Left lung (tissue), 10 donors: Measurements from ENCODE around the gene DBF4. TPM values are rescaled to one million over a fixed set of nuclear protein-coding genes. Genes with fewer than 3 reads are reported as not detected.
"Not testable (repeated sequence)": the region's sequence is repeated elsewhere in the genome, so short reads cannot be mapped to it uniquely, and the experiment has no call there.

Experiments used
- ATAC-seq: fragments of 200-7000 bp; cut with Tn5 transposase; one replicate; pipeline ENCODE4 v1.9.1; 2020; ENCODE audit warnings: moderate library complexity
- DNase-seq, 4 donors: peaks; one replicate each; pipeline ENCODE4 v3.0.0-alpha.2; 2013 to 2020
- H3K27ac ChIP-seq, 2 donors: fragments of 200-600 bp; sonication (generic) in 1 of 2; one replicate each; pipeline versions ENCODE4 v1.5.0 to v1.8.0; 2020 to 2021
- H3K27me3 ChIP-seq, 2 donors: fragments of 200-600 bp; sonication (generic) in 1 of 2; one replicate each; pipeline versions ENCODE4 v1.5.0 to v1.8.0; 2020 to 2021
- H3K36me3 ChIP-seq, 2 donors: fragments of 200-600 bp; sonication (generic) in 1 of 2; one replicate each; pipeline versions ENCODE4 v1.5.0 to v1.8.0; 2020 to 2021
- H3K4me1 ChIP-seq, 2 donors: fragments of 200-600 bp; one replicate each; pipeline ENCODE4 v1.8.0; 2021
- H3K4me3 ChIP-seq, 2 donors: fragments of 200-600 bp; sonication (generic) in 1 of 2; one replicate each; pipeline versions ENCODE4 v1.5.0 to v1.8.0; 2020 to 2021; ENCODE audit warnings: mild to moderate bottlenecking in 1 of 2
- H3K9me3 ChIP-seq, 2 donors: fragments of 200-600 bp; sonication (generic) in 1 of 2; one replicate each; pipeline versions ENCODE4 v1.5.0 to v1.8.0; 2020 to 2021
- CTCF ChIP-seq, 2 donors: fragments of 200-600 bp; sonication (generic) in 1 of 2; IDR thresholded peaks; one replicate each; pipeline versions ENCODE4 v1.5.0 to v1.8.0; 2021; ENCODE audit warnings: antibody characterized with exemption in 2 of 2
- intact Hi-C, 2 donors: fragments of 100-400 bp; cut with DNase I; formaldehyde crosslinking; loops; one replicate each; pipeline versions ENCODE4 v1.11.2 to v1.14.2; 2022
- polyA plus RNA-seq, 6 donors: library from polyadenylated mRNA; unstranded; fragments of 120-200 nt; gene quantifications; one replicate each; pipeline ENCODE4 v1.2.1, GENCODE V29; 2013; ENCODE audit not compliant: insufficient read length in 6 of 6
- total RNA-seq, 2 donors: library from RNA; stranded (reverse); fragmentation: NEBNext Ultra II Directional; extraction: Animal tissue kit (Norgen Biotek cat#: 25700); gene quantifications; one replicate each; pipeline ENCODE4 v1.2.1, GENCODE V29; 2021
- donor health status: DM: no; HTN: yes; CAD: no.
- donor health status: DM: no; HTN: no; CAD: no.

Gene DBF4
- total and polyA plus RNA-seq, 8 donors = 10.0 to 23.7 (median 17.3) TPM

- no peak for TF ChIP-seq CTCF (IDR thresholded peaks at IDR 0.05)
- intact Hi-C loops = no loop called here
- H3K4me1 ChIP-seq = no peaks in the 10 kb centered on the region
- no peak overlapping the region for H3K4me3 ChIP-seq
- ATAC-seq = no peak
- no peaks in the 10 kb centered on the region for H3K36me3 ChIP-seq
- H3K27me3 ChIP-seq = no peaks in the 10 kb centered on the region
- no peak overlapping the region for H3K27ac ChIP-seq
- no peak for DNase-seq
- no peaks in the 10 kb centered on the region for H3K9me3 ChIP-seq
These were observed 68.3 kb downstream of the DBF4 start for GRCh38 chr7:87944547-87944946.

- DNase-seq, H3K9me3 ChIP-seq, H3K27me3 ChIP-seq, H3K36me3 ChIP-seq, H3K27ac ChIP-seq, ATAC-seq, H3K4me3 ChIP-seq, intact Hi-C loops, H3K4me1 ChIP-seq: not testable (repeated sequence)
These were observed 69.6 kb downstream of the DBF4 start for GRCh38 chr7:87945926-87946325.

- Histone ChIP-seq H3K27ac (no peak overlapping the region), H3K27me3 (no peaks in the 10 kb centered on the region), H3K9me3 (no peaks in the 10 kb centered on the region), H3K4me1 (no peaks in the 10 kb centered on the region), H3K4me3 (no peak overlapping the region), H3K36me3 (no peaks in the 10 kb centered on the region)
- TF ChIP-seq CTCF (IDR thresholded peaks at IDR 0.05) = no peak
- intact Hi-C loops = no loop called here
- DNase-seq (no peak), ATAC-seq (no peak)
These were observed 72.1 kb downstream of the DBF4 start for GRCh38 chr7:87948371-87948770.

Other genes starting within 250 kb of the DBF4 start
- 1 to 10 TPM in 1 of 2 donors, under 1 TPM in 1; 0.38 to 1.1 TPM for gene RUNDC3B, start 248.1 kb upstream of the DBF4 start, total RNA-seq
- gene RUNDC3B, start 248.1 kb upstream of the DBF4 start, polyA plus RNA-seq = under 1 TPM; 0.15 to 0.43 (median 0.34) TPM
- gene SLC25A40, start 133 bp upstream of the DBF4 start, total RNA-seq = 10 to 100 TPM; 23.1 to 35.4 TPM
- gene SLC25A40, start 133 bp upstream of the DBF4 start, polyA plus RNA-seq = 10 to 100 TPM; 33.2 to 47.8 (median 37.4) TPM
- 1 to 10 TPM; 2.6 to 3.5 TPM for gene ADAM22, start 57.8 kb downstream of the DBF4 start, total RNA-seq
- 10 to 100 TPM; 12.7 to 25.3 (median 20.6) TPM for gene ADAM22, start 57.8 kb downstream of the DBF4 start, polyA plus RNA-seq